MM.1S (cell line): ENCODE data around the gene KCNK13.

Source experiments
- DNase-seq: peaks from one replicate; pipeline ENCODE4 v3.0.0-alpha.2; 2015
- H2AFZ ChIP-seq: fragments of 300-600 bp; sonication (generic); 2 replicates; pipeline ENCODE4 v1.6.0; 2016; ENCODE audit warnings: antibody characterized with exemption, low read length
- H3F3A ChIP-seq: fragments of 300-600 bp; sonication (generic); 2 replicates; pipeline ENCODE4 v1.6.1; 2016; ENCODE audit warnings: mild to moderate bottlenecking, antibody characterized with exemption, low read length, moderate library complexity, mixed read lengths; ENCODE audit not compliant: insufficient read depth
- H3K27ac ChIP-seq: fragments of 300-600 bp; sonication (generic); 2 replicates; pipeline ENCODE4 v1.5.1; 2016; ENCODE audit warnings: mild to moderate bottlenecking, low read length
- H3K27me3 ChIP-seq: fragments of 300-600 bp; sonication (generic); replicated peaks from 2 replicates; pipeline ENCODE4 v1.6.0; 2016; ENCODE audit warnings: low read length; ENCODE audit not compliant: insufficient read depth
- H3K36me3 ChIP-seq: fragments of 300-600 bp; sonication (generic); replicated peaks from 2 replicates; pipeline ENCODE4 v1.6.1; 2016; ENCODE audit warnings: mild to moderate bottlenecking, low read length, mixed read lengths; ENCODE audit not compliant: insufficient read depth
- H3K4me1 ChIP-seq: fragments of 300-600 bp; sonication (generic); 2 replicates; pipeline ENCODE4 v1.6.1; 2016; ENCODE audit warnings: low read length, mixed read lengths
- H3K4me2 ChIP-seq: fragments of 300-600 bp; sonication (generic); 2 replicates; pipeline ENCODE4 v1.6.0; 2016; ENCODE audit warnings: low read depth, low read length
- H3K4me3 ChIP-seq: fragments of 300-600 bp; sonication (generic); 2 replicates; pipeline ENCODE4 v1.5.1; 2016; ENCODE audit warnings: low read length, mixed read lengths
- H3K79me2 ChIP-seq: fragments of 300-600 bp; sonication (generic); 2 replicates; pipeline ENCODE4 v1.6.1; 2016; ENCODE audit warnings: mixed run types, low read length, mixed read lengths
- H3K9ac ChIP-seq: fragments of 300-600 bp; sonication (generic); 2 replicates; pipeline ENCODE4 v1.6.1; 2016; ENCODE audit warnings: low read length, mixed read lengths
- H3K9me2 ChIP-seq: fragments of 300-600 bp; sonication (generic); replicated peaks from 2 replicates; pipeline ENCODE4 v1.6.1; 2016; ENCODE audit warnings: mild to moderate bottlenecking, low read length, mixed read lengths; ENCODE audit not compliant: insufficient read depth
- H3K9me3 ChIP-seq: fragments of 300-600 bp; sonication (generic); replicated peaks from 2 replicates; pipeline ENCODE4 v1.6.1; 2016; ENCODE audit warnings: mild to moderate bottlenecking, low read length, mixed read lengths; ENCODE audit not compliant: insufficient read depth
- H4K20me1 ChIP-seq: fragments of 300-600 bp; sonication (generic); 2 replicates; pipeline ENCODE4 v1.6.1; 2016; ENCODE audit warnings: mild to moderate bottlenecking, low read length, moderate library complexity, mixed read lengths; ENCODE audit not compliant: insufficient read depth
- CTCF ChIP-seq: fragments of 300-600 bp; sonication (generic); IDR thresholded peaks from 2 replicates; pipeline ENCODE4 v1.5.1; 2016; ENCODE audit warnings: antibody characterized with exemption, low read length, mixed read lengths
- EZH2 ChIP-seq: fragments of 300-600 bp; sonication (generic); optimal IDR thresholded peaks from 2 replicates; pipeline ENCODE3; 2017; ENCODE audit warnings: low read depth, mild to moderate bottlenecking, antibody characterized with exemption, low read length, mixed read lengths
- EZH2phosphoT487 ChIP-seq: fragments of 300-600 bp; sonication (generic); IDR thresholded peaks from 2 replicates; pipeline ENCODE4 v1.6.1; 2018; ENCODE audit warnings: antibody characterized with exemption, low read length

The KCNK13 gene

DNA sequence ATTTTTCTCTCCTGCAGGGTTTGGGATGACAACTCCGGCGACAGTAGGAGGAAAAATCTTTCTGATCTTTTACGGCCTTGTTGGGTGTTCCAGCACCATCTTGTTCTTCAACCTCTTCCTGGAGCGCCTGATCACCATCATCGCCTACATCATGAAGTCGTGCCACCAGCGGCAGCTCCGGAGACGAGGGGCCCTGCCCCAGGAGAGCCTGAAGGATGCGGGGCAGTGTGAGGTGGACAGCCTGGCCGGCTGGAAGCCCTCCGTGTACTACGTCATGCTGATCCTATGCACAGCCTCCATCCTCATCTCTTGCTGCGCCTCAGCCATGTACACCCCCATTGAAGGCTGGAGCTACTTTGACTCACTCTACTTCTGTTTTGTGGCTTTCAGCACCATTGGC is 122.3 kb downstream of the KCNK13 start:
- no peak overlapping the region for H3K9ac ChIP-seq
- H3K4me1 ChIP-seq, result no peaks in the 10 kb centered on the region
- DNase-seq, result no peak
- no peaks in the 10 kb centered on the region for H3F3A ChIP-seq
- no peaks in the 10 kb centered on the region for H3K79me2 ChIP-seq
- TF ChIP-seq EZH2, result no peak
- H3K4me3 ChIP-seq, result no peak overlapping the region
- H3K27me3 ChIP-seq, result no peaks in the 10 kb centered on the region
- H3K27ac ChIP-seq, result no peak overlapping the region
- no peaks in the 10 kb centered on the region for H3K9me2 ChIP-seq
- H3K9me3 ChIP-seq, result no peaks in the 10 kb centered on the region
- no peak overlapping the region for H2AFZ ChIP-seq
- no peaks in the 10 kb centered on the region for H3K36me3 ChIP-seq
- no peak overlapping the region for H3K4me2 ChIP-seq
- no peaks in the 10 kb centered on the region for H4K20me1 ChIP-seq

- no peaks in the 10 kb centered on the region for H3K9me3 ChIP-seq
- H3K27ac ChIP-seq, result no peak overlapping the region
- H2AFZ ChIP-seq, result no peak overlapping the region
- H3K4me2 ChIP-seq, result no peak overlapping the region
- no peaks in the 10 kb centered on the region for H3K79me2 ChIP-seq
- H4K20me1 ChIP-seq, result no peaks in the 10 kb centered on the region
- no peaks in the 10 kb centered on the region for H3K36me3 ChIP-seq
- no peak overlapping the region for H3K9ac ChIP-seq
- no peak for DNase-seq
- no peak for TF ChIP-seq EZH2
- no peak for TF ChIP-seq EZH2phosphoT487
- TF ChIP-seq CTCF, result no peak
- no peaks in the 10 kb centered on the region for H3K9me2 ChIP-seq
- no peaks in the 10 kb centered on the region for H3F3A ChIP-seq
- no peaks in the 10 kb centered on the region for H3K27me3 ChIP-seq
- H3K4me3 ChIP-seq, result no peak overlapping the region
- H3K4me1 ChIP-seq, result no peaks in the 10 kb centered on the region
These were observed 122.9 kb downstream of the KCNK13 start for GRCh38 chr14:90184571-90185266.

- no peak for DNase-seq
- Histone ChIP-seq H3K4me3 (no peak overlapping the region), H3K4me1 (no peaks in the 10 kb centered on the region), H2AFZ (no peak overlapping the region), H3K27ac (no peak overlapping the region), H3K4me2 (no peak overlapping the region), H3K9ac (no peak overlapping the region), H3K27me3 (no peaks in the 10 kb centered on the region), H3K36me3 (no peaks in the 10 kb centered on the region), H3K9me3 (no peaks in the 10 kb centered on the region), H3K9me2 (no peaks in the 10 kb centered on the region), H4K20me1 (no peaks in the 10 kb centered on the region), H3F3A (no peaks in the 10 kb centered on the region), H3K79me2 (no peaks in the 10 kb centered on the region)
- no peak for TF ChIP-seq EZH2
- TF ChIP-seq CTCF, result no peak
- TF ChIP-seq EZH2phosphoT487, result no peak
These were observed 126.8 kb downstream of the KCNK13 start for GRCh38 chr14:90188588-90188987.

GRCh38 chr14:90191154-90191553 is 129.4 kb downstream of the KCNK13 start:
- Histone ChIP-seq H3K4me1 (no peaks in the 10 kb centered on the region), H3K27ac (no peak overlapping the region), H3F3A (no peaks in the 10 kb centered on the region), H3K4me3 (no peak overlapping the region), H2AFZ (no peak overlapping the region), H3K9me2 (no peaks in the 10 kb centered on the region), H3K27me3 (no peaks in the 10 kb centered on the region), H3K9me3 (no peaks in the 10 kb centered on the region), H3K4me2 (no peak overlapping the region), H3K9ac (no peak overlapping the region), H3K79me2 (no peaks in the 10 kb centered on the region), H3K36me3 (no peaks in the 10 kb centered on the region), H4K20me1 (no peaks in the 10 kb centered on the region)
- DNase-seq, result no peak
- no peak for TF ChIP-seq EZH2
- no peak for TF ChIP-seq CTCF
- TF ChIP-seq EZH2phosphoT487, result no peak
